ENCODE data around the gene RAPGEF6.

DNA sequence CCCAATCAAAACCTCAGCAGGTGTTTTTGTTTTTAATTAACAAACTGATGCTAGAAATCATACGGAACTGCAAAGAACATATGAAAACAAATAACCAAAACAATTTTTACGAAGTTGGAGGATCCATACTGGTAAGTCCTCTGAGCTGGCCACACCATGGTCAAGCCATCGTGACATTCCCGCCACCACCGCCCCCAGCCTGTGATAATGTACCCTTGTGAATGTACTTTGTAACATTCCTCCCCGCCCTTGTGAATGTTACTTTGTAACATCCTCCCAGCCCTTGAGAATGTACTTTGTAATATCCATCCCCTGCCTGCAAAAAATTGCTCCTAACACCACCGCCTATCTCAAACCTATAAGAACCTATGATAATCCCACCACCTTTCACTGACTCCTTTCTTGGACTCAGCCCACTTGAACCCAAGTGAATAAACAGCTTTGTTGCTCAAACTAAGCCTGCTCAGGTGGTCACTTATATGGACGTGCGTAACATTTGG lies 63.3 kb downstream of the RAPGEF6 start:
- TF ChIP-seq, protein P1, sequence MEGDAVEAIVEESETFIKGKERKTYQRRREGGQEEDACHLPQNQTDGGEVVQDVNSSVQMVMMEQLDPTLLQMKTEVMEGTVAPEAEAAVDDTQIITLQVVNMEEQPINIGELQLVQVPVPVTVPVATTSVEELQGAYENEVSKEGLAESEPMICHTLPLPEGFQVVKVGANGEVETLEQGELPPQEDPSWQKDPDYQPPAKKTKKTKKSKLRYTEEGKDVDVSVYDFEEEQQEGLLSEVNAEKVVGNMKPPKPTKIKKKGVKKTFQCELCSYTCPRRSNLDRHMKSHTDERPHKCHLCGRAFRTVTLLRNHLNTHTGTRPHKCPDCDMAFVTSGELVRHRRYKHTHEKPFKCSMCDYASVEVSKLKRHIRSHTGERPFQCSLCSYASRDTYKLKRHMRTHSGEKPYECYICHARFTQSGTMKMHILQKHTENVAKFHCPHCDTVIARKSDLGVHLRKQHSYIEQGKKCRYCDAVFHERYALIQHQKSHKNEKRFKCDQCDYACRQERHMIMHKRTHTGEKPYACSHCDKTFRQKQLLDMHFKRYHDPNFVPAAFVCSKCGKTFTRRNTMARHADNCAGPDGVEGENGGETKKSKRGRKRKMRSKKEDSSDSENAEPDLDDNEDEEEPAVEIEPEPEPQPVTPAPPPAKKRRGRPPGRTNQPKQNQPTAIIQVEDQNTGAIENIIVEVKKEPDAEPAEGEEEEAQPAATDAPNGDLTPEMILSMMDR (conservative IDR thresholded peaks at IDR 0.05; ENCODE audit: low read depth, low read length), result no peak
- no peak for TF ChIP-seq RCOR1 (IDR thresholded peaks at IDR 0.05; ENCODE audit: insufficient replicate concordance, low read length)
- TF ChIP-seq CEBPB (IDR thresholded peaks at IDR 0.05; ENCODE audit: low read depth, low read length), result no peak
- TF ChIP-seq FOS (IDR thresholded peaks at IDR 0.05; ENCODE audit: low read depth, low read length), result no peak
- no peak for TF ChIP-seq POLR2A (IDR thresholded peaks at IDR 0.05; ENCODE audit: low read depth, low read length)

Measured in IMR-90 (cell line).